Stimulated activated naive CD8-positive, alpha-beta T cell treated with anti-CD3 and anti-CD28 coated beads, Interleukin-15, amount 100 ng/mL, for 72 hours (primary cell): ENCODE measurements around the gene ZBTB7C.
A peak's percentile ranks its signal among the peaks of the same experiment; 100 is the strongest.

Source experiments
- ATAC-seq: fragments of 150-1000 bp; cut with Tn5 transposase; 2 replicates; pipeline ENCODE4 v1.10.0; 2021; ENCODE audit warnings: mild to moderate bottlenecking, moderate library complexity
- DNase-seq, 2 donors: peaks; one replicate each; pipeline ENCODE4 v3.0.0; 2021 to 2022
- H3K27ac Mint-ChIP-seq, 2 donors: one replicate each; pipeline ENCODE4 v1.8.0; 2022; ENCODE audit warnings: mild to moderate bottlenecking in 2 of 2, mixed read lengths in 2 of 2, moderate library complexity in 2 of 2
- H3K27me3 Mint-ChIP-seq: one replicate; pipeline ENCODE4 v1.8.0; 2022; ENCODE audit warnings: mixed read lengths
- H3K4me1 Mint-ChIP-seq: one replicate; pipeline ENCODE4 v1.8.0; 2022; ENCODE audit warnings: mild to moderate bottlenecking, mixed read lengths
- H3K4me3 Mint-ChIP-seq, 2 donors: one replicate each; pipeline ENCODE4 v1.8.0; 2022; ENCODE audit warnings: mild to moderate bottlenecking in 2 of 2, mixed read lengths in 2 of 2, moderate library complexity in 1 of 2
- H3K9me3 Mint-ChIP-seq, 2 donors: one replicate each; pipeline ENCODE4 v1.8.0; 2022; ENCODE audit warnings: mixed read lengths in 2 of 2

ZBTB7C gene

DNA sequence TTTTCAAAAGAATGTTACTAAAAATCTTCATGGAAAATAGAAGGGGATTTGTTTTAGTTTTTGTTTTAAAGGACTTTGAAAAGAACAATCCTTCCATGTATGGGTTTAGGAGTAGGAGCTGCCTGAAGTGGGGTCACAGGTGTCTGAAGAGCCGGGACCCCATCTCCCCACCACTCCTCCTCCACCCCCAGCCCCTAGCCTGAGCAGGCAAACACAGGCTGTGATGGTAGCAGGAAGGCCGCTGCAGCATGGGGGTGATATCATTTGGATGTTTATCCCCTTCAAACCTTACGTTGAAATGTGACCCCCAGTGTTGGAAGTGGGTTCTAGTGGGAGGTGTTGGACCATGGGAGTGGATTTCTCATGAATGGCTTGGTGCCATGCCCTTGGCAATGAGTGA, 93.0 kb downstream of the ZBTB7C start:
- H3K4me3 Mint-ChIP-seq = no peak overlapping the region
- H3K27me3 Mint-ChIP-seq = peaks cover 15% of the 10 kb centered on the region
- no peaks in the 10 kb centered on the region for H3K9me3 Mint-ChIP-seq
- DNase-seq = no peak
- H3K4me1 Mint-ChIP-seq = no peaks in the 10 kb centered on the region
- no peak overlapping the region for H3K27ac Mint-ChIP-seq
- ATAC-seq = no peak

DNA sequence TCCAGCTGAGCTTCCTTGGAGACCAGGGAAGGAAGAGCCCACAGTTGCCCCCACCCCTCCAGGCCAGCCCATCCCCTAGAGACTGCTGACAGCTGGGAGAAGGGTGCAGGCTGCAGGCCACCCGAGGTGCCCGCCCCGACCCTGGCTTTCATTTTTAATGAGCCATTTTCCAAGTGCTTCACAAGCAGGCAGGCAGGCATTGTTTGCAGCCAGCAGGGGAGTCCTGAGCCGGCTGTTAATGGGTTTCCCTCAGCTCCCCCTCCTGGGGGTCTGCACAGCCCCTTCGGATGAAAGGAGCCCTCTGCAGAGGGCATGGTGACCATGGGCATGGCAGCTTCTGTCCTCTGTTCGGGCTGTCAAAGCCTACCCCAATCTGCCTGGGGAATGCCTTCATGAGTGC, 94.5 kb downstream of the ZBTB7C start:
- Mint-ChIP-seq H3K4me3 (no peak overlapping the region), H3K27me3 (peaks cover 2% of the 10 kb centered on the region), H3K27ac (no peak overlapping the region), H3K4me1 (no peaks in the 10 kb centered on the region), H3K9me3 (no peaks in the 10 kb centered on the region)
- DNase-seq = no peak
- no peak for ATAC-seq

DNA sequence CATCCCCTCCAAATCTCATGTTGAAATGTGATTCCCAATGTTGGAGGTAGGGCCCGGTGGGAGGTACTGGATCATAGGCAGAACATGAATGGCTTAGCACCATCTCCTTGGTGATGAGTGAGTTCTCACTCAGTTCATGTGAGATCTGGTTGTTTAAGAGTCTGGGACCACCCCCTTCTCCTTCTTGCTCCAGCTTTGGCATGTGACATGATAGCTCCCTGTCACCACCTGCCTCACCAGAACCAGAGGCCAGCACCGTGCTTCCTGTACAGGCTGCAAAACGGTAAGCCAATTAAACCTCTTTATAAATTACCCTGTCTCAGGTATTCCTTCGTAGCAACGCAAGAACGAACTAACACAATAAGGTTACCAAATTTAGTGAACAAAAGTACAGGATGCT, 95.4 kb downstream of the ZBTB7C start:
- H3K4me1 Mint-ChIP-seq = no peaks in the 10 kb centered on the region
- ATAC-seq = no peak
- no peak overlapping the region for H3K4me3 Mint-ChIP-seq
- H3K27ac Mint-ChIP-seq = peak overlapping the region in 1 of 2 donors; percentile 19
- no peaks in the 10 kb centered on the region for H3K9me3 Mint-ChIP-seq
- no peaks in the 10 kb centered on the region for H3K27me3 Mint-ChIP-seq
- DNase-seq = no peak

DNA sequence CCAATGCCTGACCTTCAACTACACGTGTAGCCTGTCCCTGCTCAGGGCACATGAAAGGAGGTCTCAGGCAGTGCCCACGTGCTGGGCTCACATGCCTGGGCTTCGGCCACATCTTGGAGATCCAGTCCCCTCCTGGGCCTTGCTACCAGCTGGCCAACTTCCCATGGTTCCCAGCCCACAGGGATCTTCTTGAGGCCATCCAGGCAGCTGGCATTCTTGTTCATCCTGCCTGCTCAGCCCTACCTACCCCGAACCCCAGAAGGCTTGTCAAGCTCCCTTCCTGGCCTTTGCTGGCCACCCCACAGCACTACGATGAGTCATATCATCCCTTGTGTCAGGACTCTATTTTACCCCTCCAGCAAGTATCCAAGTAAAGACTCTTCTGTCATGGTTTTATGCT, 97.1 kb downstream of the ZBTB7C start:
- ATAC-seq (peak; percentile 15), DNase-seq (no peak)
- H3K27me3 Mint-ChIP-seq = no peaks in the 10 kb centered on the region
- H3K4me3 Mint-ChIP-seq = no peak overlapping the region
- H3K4me1 Mint-ChIP-seq = no peaks in the 10 kb centered on the region
- H3K9me3 Mint-ChIP-seq = no peaks in the 10 kb centered on the region
- no peak overlapping the region for H3K27ac Mint-ChIP-seq

DNA sequence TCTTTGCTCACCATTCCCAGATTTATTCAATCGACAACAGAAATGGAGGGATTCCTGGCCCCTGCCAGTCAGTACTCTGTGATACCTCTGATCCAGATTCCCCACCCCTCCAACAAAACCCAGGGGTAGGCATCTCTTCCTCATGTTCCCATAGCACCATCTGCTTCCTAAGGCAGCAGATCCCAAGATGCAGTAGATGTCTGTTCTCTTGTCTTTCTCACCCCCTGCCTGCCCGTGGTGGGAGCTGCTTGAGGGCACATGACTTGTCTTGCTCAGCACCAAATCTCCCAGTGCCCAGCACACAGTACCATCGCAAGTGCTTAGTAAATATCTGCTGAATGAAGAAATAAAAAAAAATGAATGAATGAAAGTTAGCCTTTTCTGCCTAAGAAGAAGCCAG, 98.2 kb downstream of the ZBTB7C start:
- no peak overlapping the region for H3K27ac Mint-ChIP-seq
- ATAC-seq = no peak

DNA sequence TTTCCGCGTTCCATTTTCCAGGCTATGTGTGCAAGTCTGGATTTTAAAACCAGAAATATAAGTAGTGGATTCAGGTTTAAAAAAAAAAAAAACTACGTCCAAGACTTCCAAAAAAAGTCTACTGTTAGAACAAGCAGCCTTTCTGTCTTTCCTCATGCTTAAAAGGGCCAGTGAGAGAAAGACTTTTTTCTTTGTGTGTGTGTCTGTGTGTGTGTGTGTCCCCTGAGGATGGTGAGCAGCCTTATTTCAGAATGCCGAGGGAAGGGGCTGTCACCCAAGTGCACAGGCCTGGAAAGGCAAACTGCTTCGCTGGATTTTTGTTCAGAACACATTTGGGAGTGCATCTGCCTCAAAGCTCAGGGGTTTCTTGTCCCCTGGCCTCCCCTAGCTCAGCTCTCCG, 98.8 kb downstream of the ZBTB7C start:
- Mint-ChIP-seq H3K4me1 (no peaks in the 10 kb centered on the region), H3K27me3 (no peaks in the 10 kb centered on the region), H3K27ac (no peak overlapping the region), H3K4me3 (no peak overlapping the region), H3K9me3 (no peaks in the 10 kb centered on the region)
- DNase-seq (no peak), ATAC-seq (no peak)

More for the DNA sequence above, 98.2 kb downstream of the ZBTB7C start:
- Mint-ChIP-seq H3K27me3 (no peaks in the 10 kb centered on the region), H3K4me1 (no peaks in the 10 kb centered on the region), H3K9me3 (no peaks in the 10 kb centered on the region), H3K4me3 (no peak overlapping the region)
- no peak for DNase-seq

DNA sequence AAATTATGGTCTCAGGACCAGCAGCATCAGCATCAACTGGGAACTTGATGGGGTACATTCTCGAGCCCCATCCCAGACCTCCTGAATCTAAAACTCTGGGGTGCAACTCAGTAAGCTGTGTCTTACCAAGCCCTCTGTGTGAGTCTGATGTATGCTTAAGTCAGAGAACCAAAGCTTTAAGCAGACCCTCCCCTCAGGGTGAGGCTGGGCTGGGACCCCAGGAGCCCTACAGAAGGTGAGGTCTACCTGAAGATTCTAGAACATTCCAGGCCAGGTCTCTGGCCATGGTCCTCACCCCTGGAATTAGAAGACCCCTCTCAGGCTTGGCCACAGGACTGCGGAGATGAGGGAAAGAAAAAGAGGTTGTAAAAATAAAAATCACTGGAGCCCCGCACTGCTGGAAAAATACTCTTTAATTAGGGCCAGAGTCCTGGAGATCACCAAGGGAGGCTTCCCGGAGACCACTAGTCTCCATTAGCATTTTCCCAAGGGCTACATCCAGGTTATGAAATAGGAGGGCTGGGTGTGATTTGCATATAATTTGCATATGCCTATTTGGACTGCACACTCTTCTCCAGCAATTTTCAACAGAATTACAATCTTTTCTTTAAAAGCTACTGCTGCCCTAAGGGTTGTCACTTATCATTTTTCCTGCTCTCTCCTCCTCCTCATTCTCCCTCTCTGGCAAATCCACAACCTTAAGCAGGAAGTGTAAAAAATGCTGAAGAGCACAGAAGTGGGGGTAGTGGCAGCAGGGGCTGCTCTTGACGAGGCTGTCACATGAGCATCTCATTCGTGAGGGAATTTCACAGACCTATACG, 100.2 kb downstream of the ZBTB7C start:
- Mint-ChIP-seq H3K9me3 (no peaks in the 10 kb centered on the region), H3K4me1 (no peaks in the 10 kb centered on the region), H3K4me3 (no peak overlapping the region), H3K27ac (no peak overlapping the region), H3K27me3 (no peaks in the 10 kb centered on the region)
- ATAC-seq = no peak
- no peak for DNase-seq

DNA sequence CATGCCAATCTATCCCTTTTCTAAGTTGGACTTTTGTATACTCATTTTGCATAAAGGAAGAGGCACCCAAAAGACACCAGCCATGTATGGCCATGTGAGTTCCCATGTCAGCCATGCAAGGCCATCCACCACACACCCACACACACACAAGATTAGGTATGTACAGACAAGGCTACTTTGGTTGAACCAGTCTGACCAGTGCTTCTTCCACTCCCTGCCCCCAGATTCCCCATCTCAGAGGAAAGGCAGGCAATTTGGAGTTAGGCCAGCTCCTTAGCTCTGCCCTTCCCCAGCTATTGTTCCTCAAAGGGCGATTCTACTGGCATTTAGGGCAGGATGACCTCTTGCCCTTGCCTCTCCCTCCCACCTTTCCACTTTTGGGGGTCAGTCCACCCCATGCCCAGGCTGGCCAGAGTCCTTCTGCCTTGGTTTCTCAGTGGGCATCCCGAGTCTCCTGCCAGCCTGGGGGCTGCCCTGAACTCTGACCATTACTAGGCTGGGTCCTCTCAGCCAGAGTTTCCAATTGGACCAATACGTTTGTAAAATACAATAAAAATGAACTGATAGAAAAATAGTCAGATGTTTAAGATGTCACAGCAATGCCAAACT, 101.1 kb downstream of the ZBTB7C start:
- ATAC-seq (no peak), DNase-seq (no peak)
- Mint-ChIP-seq H3K4me3 (no peak overlapping the region), H3K27ac (no peak overlapping the region), H3K9me3 (no peaks in the 10 kb centered on the region), H3K27me3 (no peaks in the 10 kb centered on the region), H3K4me1 (no peaks in the 10 kb centered on the region)

DNA sequence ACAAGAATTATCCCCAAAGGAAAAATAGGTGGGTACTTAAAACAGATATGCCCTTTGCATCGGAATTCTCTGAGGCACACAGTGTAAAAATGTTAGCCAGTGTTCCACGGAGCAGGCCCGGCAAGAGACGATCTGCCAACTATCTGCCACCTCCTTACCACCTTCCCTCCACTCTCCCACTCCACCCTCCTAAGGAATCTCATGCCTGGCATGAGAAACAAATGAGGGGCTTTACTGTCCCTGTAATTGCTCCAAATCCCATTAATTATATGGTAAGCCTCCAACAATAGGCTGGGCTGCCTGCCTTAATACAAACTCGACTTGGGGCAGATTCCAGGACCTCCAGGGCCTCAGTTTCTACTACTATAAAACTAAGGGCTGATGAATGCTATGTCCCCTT, 102.3 kb downstream of the ZBTB7C start:
- no peak for ATAC-seq
- DNase-seq = no peak
- Mint-ChIP-seq H3K27ac (no peak overlapping the region), H3K27me3 (no peaks in the 10 kb centered on the region), H3K4me3 (no peak overlapping the region), H3K9me3 (no peaks in the 10 kb centered on the region), H3K4me1 (no peaks in the 10 kb centered on the region)

DNA sequence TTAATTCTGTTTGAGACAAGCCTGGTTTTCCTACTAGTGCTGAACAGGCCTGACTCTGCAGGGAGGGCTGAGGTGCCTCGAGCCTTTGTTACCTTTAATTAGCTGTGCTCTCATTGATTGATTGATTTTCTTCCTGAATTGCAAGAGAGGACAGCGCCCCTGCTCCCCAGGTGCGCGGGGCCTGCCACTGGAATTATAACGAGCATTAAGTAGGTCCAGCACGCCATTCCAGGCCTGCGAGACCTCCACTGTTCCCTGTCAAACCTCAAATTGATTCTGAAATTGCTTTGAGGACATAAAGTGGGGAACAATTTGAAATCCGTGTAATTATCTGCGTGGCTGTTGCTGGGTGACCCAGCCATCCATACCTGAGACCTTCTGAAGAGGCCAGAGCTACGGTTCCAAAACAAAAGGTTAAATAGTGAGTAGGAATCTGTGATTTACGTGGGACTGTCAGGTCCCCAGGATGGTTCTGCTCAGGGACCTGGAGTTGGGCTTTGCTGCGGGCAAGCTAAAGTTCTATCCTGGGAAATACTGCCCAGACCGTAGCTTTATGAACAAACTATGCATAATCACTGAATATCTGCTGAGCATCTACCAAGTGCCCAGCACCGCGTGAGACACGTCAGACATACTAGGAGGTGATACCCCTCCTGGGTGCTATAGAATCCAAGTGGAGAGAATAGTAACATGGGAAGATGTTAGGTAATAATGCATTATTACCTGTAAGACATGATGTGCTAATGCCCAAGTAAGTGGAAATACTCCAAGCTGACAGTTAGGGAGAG, 104.1 kb downstream of the ZBTB7C start:
- no peak for DNase-seq
- Mint-ChIP-seq H3K4me1 (peaks cover 7% of the 10 kb centered on the region), H3K27me3 (no peaks in the 10 kb centered on the region), H3K27ac (no peak overlapping the region), H3K9me3 (no peaks in the 10 kb centered on the region), H3K4me3 (no peak overlapping the region)
- ATAC-seq = no peak

DNA sequence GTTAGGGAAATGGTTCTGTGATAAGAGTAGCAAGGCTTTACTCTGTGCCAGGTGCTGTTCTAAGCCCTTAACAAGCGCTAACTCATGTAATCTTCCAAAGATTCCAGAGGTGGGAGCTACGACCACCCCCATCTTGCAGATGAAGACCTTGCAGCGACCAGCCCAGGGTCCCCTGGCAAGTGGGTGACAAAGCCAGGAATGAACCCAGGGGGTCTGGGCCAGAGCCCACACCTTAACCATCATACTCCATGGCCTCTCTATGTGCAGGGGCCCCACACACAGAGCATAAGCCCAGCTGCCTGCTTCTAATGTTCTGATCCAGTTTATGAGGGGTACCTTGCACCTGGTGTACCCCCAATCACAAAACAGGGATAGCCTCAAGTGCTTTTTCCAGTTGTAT, 105.3 kb downstream of the ZBTB7C start:
- Mint-ChIP-seq H3K27ac (no peak overlapping the region), H3K9me3 (no peaks in the 10 kb centered on the region), H3K27me3 (no peaks in the 10 kb centered on the region), H3K4me3 (no peak overlapping the region), H3K4me1 (peaks cover 8% of the 10 kb centered on the region)
- no peak for ATAC-seq
- no peak for DNase-seq

DNA sequence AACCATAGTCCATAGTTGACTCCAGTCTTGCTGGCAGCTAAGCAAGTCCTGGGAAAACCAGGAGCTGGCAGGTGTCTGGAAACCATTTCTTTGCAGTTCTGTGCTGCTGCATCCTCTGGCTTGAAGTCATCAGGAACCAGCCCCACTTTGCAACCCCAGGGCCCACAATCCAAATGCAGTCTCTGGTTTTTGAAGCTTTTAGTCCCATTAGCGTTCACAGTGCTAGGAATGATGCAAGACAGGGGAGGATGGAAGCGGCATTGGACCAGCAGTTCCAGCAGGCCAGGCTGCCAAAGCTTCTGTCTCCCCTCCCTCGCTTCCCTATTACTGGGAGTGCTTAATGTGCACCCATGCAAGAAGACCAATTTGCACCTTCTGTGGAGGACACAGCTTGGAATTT, 106.4 kb downstream of the ZBTB7C start:
- H3K27ac Mint-ChIP-seq = peak overlapping the region in 1 of 2 donors; percentile 31
- peaks cover 6% of the 10 kb centered on the region for H3K27me3 Mint-ChIP-seq
- H3K4me3 Mint-ChIP-seq = no peak overlapping the region
- ATAC-seq (no peak), DNase-seq (no peak)
- H3K4me1 Mint-ChIP-seq = peaks cover 8% of the 10 kb centered on the region
- no peaks in the 10 kb centered on the region for H3K9me3 Mint-ChIP-seq

DNA sequence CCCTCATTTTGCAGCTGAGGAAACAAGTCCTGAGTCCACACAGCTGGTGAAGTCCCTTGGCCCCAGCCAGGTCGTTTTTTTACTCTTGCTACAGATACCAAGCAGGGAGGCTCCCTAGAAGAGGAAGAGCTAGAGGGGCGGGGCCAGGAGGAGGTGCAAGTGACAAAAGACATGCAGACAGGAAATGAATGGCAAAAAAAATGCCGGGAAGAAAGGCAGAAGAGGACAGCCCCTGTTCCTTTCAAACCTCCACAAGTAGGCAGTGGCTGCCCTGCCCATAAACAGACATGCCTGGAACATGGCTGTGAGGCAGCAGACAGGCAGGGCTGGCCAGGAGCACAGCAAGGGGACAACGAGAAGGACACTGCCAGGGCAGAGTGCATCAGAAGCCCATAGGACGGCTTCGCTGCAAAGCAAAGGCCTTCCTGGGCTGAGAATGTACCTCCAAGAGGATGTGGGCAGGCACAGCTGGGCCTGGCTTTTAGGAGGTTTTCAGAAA, 108.7 kb downstream of the ZBTB7C start:
- peak overlapping the region; percentile 4 to 88 for H3K27ac Mint-ChIP-seq
- peak overlapping the region in 1 of 2 donors; percentile 10 for H3K4me3 Mint-ChIP-seq
- H3K9me3 Mint-ChIP-seq = no peaks in the 10 kb centered on the region
- DNase-seq (no peak), ATAC-seq (no peak)
- peaks cover 6% of the 10 kb centered on the region for H3K27me3 Mint-ChIP-seq
- H3K4me1 Mint-ChIP-seq = peaks cover 8% of the 10 kb centered on the region

DNA sequence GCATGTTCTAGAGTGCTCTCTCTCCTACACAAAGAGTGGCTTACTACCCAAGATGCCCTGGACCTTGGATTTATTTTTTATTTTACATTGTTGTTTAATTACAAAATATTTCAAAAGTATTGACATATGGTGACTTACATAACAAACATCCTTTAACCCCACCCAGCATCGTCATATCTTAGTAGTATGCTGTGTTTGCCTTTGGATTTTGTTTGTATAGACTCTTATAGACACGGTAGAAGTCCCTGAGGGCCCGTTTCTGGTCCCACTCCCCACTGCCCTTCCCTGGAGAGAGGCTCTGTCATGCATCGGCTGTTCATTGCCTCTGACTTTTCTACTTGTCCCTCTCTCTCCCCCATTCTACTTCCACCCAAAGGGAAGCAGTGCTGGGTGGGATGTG, 112.0 kb downstream of the ZBTB7C start:
- DNase-seq (no peak), ATAC-seq (no peak)
- Mint-ChIP-seq H3K4me3 (no peak overlapping the region), H3K4me1 (peaks cover 8% of the 10 kb centered on the region), H3K27me3 (peaks cover 6% of the 10 kb centered on the region), H3K27ac (no peak overlapping the region), H3K9me3 (no peaks in the 10 kb centered on the region)

DNA sequence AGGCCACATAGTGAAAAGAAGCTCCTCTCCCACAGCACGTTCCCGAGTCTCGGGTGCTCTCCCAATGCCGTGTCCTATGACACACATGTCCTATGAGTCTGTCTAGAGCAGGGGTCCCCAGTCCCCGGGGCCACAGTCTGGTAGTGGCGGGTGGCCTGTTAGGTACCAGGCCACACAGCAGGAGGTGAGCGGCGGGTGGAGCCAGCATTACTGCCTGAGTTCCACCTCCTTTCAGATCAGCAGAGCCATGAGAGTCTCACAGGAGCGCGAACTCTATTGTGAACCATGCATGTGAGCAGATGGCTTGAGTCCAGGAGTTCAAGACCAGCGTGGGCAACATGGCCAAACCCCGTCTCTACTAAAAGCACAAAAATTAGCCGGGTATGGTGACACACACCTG, 112.6 kb downstream of the ZBTB7C start:
- peaks cover 6% of the 10 kb centered on the region for H3K27me3 Mint-ChIP-seq
- H3K4me3 Mint-ChIP-seq = no peak overlapping the region
- H3K4me1 Mint-ChIP-seq = peaks cover 8% of the 10 kb centered on the region
- H3K27ac Mint-ChIP-seq = no peak overlapping the region
- H3K9me3 Mint-ChIP-seq = no peaks in the 10 kb centered on the region
- DNase-seq (no peak), ATAC-seq (no peak)
